SK-N-DZ (cell line): ENCODE data around the gene ZNF672.
"Not testable (repeated sequence)": the region's sequence is repeated elsewhere in the genome, so short reads cannot be mapped to it uniquely, and the experiment has no call there.

Source experiments
- DNase-seq: peaks from one replicate; pipeline ENCODE4 v3.0.0-alpha.2; 2015; ENCODE audit warnings: low spot score

Gene ZNF672

DNA sequence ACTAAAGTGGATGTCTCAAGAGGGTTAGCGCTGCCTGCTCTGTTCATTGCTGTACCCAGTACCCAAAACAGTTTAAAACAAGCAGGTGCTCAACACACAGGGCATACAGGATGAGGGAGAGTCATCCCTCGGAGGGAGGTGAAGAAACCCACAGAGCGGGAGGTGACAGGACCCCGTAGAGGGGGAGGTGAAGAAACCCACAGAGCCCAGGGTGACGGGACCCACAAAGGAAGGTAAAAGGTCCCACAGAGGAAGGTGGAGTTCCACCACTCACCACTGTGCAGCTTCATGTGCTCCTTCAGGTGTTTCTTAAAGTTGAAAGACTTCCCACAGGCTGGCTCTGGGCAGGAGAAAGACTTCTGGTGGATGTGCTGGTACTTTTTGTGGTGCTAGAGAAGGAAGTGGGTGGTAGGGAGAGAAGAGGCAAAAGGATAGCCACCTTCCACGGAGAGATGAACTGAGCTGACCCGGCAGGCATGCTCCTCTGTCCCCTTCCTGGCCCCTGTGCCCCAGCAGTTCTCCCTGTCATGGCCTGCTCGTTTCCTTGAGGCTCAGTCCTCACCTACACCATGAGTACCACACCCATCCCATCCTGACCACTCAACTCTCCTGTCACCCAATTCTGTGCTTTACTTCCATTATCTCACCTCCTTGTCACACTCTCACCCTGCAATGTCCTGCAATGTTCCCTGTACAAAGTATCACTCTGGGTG, 15.8 kb downstream of the ZNF672 start:
- no peak for DNase-seq

GRCh38 chr1:248855580-248855979, 17.6 kb downstream of the ZNF672 start:
- DNase-seq, result no peak

DNA sequence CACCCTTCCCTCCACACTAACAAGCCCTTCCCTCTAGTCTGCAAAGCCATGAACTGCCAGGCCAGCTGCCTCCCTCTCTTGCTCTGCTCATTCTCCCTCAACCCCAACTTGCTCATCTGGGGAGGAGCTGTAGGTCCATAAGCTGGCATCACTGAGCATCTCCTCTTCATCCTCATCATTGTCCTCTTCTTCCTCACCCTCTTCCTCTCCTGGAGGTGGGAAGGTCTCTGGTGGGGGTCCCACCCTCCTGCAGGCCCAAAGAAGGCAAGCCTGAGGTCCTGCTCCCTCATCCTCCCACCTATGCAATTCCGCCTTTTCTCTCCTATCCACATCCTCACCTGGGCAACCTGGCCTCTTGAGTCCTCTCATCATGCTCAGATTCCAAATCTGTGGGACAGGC, 18.2 kb downstream of the ZNF672 start:
- no peak for DNase-seq

DNA sequence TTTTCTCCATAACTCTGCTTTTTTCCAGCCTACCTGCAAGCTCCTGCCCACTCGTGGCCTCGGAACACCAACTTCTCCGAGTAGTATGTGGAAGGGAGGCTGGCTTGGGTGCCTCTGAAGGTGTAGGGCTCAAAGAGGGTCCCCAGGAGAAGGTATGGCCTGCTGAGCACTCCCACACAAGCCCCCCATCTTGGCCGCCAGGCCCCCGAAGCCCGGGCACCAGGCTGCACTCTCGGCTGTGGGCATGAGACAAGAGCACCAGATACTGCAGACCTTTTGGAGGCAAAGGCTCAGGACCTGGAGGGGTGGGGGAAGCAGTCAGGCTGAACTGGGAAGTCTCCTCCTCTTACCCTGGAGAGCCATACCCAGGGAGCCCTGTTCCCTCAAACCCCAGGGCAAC, 19.2 kb downstream of the ZNF672 start:
- no peak for DNase-seq

DNA sequence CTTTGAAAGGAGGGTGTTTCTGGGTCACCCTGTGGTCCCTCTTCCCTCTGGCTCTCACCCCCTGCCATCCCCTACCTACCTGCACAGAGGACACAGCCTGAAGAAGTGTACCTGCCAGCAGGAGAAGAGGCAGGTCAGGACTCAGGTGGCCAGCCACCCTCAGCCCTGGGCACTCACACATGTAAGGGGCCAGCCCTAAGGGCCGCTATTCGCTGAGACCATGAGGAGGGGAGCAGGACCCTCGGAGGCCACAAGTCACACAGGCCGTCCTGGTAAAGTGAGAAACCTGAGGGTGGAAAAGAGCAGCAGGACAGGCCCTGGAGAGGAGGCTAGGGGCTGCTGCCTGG, 19.7 kb downstream of the ZNF672 start:
- no peak for DNase-seq

GRCh38 chr1:248858096-248858890, 20.3 kb downstream of the ZNF672 start:
- peak; percentile 77 for DNase-seq

- peak; percentile 97 for DNase-seq
These were observed 21.2 kb downstream of the ZNF672 start, which contains the start of gene ZNF692 for GRCh38 chr1:248858891-248859889. TSS of gene ZNF692 (minus strand) at chr1:248859085. CDS start at chr1:248858309, 776 bp downstream.

GRCh38 chr1:248860007-248860406, 22.0 kb downstream of the ZNF672 start:
- no peak for DNase-seq

DNA sequence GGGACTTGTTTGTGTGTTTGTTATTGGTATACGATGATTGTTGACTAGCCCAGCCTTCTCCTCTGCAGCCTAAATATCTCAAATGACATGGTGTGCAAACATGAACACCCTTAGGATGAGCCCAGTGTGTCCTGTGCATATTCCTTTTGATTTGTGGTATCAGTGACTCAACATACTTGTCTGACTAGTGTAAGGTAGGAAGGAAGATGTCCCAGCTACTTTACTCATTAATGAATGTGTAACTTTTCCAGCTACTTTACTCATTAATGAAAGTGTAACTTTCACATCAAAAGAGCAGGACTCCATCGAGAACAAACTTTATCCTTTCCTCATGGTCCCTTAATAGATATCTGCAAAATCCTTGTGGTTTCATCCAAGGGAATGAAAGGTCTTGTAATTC, 23.6 kb downstream of the ZNF672 start:
- no peak for DNase-seq

DNA sequence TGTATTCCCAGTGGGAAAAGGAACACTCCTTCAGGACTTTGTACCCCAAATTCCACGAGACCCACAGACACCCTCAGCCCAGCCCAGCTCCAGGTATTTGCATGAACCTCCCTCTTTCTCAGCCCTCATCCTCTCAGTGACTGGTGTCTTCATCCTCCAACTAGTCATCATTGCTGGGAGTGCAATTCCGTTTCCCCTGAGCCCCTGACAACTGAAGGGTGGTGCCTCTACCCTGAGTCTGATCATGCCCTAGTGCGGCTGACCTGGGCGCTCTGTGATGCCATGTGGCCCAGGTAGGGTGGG, 24.6 kb downstream of the ZNF672 start:
- DNase-seq, result no peak

DNA sequence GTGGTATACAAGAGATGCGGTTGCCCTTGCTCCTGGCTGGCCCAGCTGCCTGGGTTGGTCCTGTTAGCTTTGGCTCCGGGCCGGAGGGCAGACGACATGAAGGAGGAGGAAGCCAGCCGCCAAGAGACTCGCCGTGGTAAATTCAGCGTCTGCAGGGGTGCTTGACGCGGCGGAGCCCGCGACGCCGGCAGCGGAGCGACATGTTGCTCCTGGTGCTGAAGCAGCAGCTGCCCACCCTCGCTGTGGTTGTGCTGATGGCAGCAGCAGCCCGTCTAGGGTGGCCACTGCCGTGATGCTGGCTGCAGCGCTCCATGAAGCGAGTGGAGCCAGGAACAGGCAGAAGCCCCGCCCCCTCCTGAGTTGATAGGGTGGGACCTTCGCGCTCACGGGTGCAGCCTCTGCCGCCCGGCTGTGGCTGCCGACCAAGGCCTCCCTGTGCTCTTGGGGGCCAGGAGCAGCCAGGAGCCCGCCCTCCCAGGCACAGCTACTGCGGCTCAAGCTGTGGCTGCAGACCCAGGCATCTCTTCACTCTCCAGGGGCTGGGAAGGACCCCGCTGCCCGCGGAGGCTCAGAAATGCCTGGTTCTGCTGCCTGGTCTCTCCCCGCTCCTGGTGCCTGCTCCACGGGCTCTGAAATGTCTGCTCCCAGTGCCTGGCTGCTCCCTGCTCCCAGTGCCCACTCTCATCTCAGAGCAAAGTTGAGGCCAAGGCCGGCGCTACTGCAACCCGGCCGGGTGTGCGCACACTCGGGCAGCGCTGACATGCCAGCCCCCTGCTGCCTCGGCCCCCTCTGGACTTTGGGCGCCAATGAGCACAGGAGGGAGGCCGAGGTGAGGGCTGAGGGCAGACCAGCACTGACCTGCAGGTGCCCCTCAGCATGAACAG, 25.2 kb downstream of the ZNF672 start:
- DNase-seq, result peak; percentile 87

DNA sequence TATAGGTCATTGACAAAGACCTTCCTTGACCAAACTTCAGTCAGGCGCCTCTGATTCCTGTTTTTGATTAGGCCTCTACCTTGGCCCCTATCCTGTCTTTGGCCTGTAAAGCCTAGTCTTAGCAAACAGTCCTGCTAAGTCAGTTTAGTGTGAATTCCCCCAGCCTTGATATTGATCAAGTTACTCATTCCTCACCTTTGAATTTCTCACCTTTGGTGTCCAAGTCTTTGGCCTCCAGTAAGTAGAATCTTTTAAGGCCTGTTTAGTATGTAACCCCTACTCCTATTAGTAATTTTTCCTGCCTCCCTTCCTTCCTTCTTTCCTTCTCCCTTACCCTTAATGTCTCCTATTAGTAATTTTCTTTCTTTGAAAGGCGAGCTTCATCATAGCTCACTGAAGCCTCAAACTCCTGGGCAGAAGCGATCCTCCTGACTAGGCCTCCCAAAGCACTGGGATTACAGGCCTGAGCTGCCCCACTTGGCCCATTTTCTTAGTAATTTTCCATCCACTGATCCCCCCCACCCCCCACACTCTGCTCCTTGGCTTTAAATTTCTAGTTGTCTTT, 33.9 kb downstream of the ZNF672 start:
- no peak for DNase-seq

- DNase-seq, result peak; percentile 89
These were observed 34.9 kb downstream of the ZNF672 start for GRCh38 chr1:248872752-248873408.

DNA sequence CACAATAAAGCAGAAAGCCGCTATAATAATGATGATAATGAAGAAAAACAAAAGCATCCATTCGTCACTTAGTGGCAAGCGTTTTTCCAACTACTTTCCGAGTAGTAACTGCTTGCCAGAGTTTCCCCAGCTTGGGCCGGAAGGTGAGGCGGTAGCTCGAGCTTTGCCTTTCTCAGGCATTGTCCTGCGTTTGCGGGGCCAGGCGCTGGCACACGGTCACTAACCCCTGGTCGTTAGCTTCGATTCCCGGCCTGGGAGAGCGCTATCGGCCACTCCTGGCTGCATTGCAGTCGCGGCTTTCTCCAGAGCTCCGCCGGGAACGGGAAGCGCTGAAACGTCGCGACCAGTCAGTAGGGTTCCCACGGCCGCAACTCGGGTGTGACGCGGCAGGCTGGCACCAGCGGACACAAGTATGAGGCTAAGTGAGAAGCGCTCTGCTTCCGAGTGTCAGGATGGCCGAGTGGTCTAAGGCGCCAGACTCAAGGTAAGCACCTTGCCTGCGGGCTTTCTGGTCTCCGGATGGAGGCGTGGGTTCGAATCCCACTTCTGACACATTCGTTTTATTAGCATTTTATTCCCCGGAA, 35.5 kb downstream of the ZNF672 start:
- DNase-seq, result peak; percentile 97

DNA sequence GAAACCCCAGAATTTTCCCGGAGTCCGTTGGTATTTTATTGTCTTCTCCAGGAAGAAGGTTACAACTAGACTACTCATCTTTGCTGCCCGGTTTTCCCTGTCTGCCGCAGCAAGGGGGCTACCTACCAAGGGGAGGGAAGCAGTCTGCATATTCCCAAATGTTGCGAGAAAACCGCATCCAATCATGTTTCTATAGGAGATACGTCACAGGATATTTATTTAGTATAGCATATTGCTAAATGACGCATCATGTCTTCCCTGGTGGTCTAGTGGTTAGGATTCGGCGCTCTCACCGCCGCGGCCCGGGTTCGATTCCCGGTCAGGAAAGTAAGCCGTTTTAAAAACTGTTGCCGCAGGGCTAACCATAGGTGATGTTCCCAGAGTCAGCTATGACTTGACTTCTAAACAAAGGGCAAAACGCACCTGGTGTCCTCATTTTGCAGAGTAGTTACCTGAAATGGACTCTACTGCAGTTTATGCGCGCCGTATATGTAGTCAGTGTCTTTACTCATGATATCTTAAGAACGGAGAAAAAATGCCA, 36.0 kb downstream of the ZNF672 start:
- peak; percentile 91 for DNase-seq

- no peak for DNase-seq
These were observed 43.2 kb downstream of the ZNF672 start for GRCh38 chr1:248881261-248881660.

DNA sequence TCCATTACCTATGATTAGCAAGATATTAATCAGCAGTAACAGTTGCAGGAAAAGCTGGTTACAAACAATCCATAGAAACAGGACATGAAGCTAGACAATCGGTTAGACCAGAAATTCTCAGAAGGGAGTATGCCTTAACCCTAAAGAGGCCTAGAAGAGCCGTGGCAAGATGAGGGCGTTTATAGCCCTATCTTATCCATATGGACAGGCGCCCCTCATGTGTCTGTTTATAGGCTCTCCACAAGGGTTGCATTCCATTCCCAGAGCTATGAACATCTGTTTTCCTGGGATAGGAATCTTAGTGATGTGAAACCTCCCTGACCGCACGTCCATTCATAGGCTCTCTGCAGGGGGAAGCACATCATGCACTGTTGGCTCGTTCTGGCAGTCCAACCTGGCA, 44.4 kb downstream of the ZNF672 start:
- DNase-seq, result not testable (repeated sequence)

- DNase-seq, result no peak
These were observed 46.7 kb downstream of the ZNF672 start for GRCh38 chr1:248884632-248885295.

DNA sequence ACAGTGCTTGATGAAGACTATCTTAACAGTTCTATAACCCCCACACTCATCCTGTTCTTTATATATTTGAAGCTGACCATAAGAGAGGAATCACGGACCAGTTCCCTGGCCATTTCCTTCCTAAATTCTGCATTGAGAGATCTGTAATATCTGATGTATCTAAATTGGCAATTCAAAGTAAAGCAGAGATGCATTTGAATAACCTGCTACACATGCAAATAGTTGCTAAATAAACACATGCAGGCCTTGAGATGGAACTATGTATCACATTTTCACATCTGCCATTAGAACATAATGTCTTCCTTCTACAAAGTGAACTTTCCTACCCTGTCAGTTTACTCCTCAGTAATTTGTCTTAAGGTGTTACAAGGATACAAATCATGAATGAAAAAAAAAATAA, 47.6 kb downstream of the ZNF672 start:
- no peak for DNase-seq
